NCI-H526 (cell line): ENCODE measurements around the gene TRIM51.
"Not testable (repeated sequence)": the region's sequence is repeated elsewhere in the genome, so short reads cannot be mapped to it uniquely, and the experiment has no call there.

Experiments used
- DNase-seq, 2 experiments: peaks; one replicate each; lab custom pipeline; 2025; lab: John Stamatoyannopoulos, UW

Gene TRIM51, protein sequence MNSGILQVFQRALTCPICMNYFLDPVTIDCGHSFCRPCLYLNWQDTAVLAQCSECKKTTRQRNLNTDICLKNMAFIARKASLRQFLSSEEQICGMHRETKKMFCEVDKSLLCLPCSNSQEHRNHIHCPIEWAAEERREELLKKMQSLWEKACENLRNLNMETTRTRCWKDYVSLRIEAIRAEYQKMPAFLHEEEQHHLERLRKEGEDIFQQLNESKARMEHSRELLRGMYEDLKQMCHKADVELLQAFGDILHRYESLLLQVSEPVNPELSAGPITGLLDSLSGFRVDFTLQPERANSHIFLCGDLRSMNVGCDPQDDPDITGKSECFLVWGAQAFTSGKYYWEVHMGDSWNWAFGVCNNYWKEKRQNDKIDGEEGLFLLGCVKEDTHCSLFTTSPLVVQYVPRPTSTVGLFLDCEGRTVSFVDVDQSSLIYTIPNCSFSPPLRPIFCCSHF

DNA sequence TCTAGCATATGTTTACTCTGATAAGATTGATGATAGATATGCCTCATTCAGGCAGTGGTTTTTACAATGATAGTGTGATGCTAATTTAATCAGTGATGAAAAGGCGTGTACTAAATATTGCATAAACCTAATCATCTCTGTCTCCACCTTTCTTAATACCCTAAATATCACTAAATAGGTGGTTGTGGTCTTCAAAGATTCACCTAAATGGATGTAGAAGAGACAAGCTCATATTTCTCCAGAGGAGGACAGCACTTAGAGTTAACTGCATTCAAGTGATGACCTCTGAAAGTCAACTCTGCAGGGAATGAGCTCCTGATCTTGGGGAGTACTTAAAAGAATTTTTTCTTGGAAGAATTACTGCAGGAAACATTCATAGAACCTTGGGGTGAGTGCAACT, at the start of gene TRIM51:
Gene TRIM51, plus strand, starts transcription at position 301 of the 400 bp plus-strand sequence. CDS start 2,132 bp downstream, outside the sequence.
- not testable (repeated sequence) for DNase-seq

DNA sequence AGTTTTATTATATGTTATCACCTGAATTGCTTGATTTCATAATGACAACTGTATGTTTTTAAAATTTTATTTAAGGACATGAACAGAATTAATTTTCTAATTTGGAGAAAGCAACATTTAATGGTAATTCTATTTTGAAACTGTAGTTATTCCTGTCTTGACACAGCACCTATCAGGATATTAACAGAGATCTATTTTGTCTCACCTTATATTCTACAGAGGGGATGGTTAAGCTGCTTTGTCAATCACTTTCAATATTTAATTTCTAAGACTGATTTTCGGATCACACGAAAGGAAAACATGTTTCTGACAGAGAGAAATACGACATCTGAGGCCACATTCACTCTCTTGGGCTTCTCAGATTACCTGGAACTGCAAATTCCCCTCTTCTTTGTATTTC, 44.6 kb upstream of the TRIM51 start, which contains the start of gene OR5D16:
Gene OR5D16, plus strand, starts transcription at position 301 of the 400 bp plus-strand sequence. Its CDS starts 0 bp downstream, at position 301.
- no peak for DNase-seq

GRCh38 chr11:55847453-55847852, 35.6 kb upstream of the TRIM51 start:
- no peak for DNase-seq

DNA sequence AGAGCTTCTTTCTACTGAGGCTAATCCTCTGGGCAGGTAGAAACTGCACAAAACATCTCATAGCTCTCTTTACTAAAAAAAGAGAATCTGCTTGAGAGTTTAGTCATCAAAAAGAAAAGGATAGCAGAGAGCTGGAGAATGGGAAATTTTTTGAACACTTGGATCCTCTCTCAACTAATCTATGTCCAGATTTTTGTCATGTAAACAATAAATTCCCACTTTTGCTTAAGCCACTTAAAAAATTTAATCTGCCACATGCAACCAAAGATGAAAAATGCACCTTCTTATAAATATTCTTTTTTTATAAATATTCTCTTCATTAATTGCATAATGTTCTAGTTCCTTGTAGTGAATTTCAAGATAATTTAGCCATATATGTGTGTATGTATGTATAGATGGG, 34.1 kb upstream of the TRIM51 start:
- no peak for DNase-seq

GRCh38 chr11:55852141-55852540, 31.0 kb upstream of the TRIM51 start:
- no peak for DNase-seq

DNA sequence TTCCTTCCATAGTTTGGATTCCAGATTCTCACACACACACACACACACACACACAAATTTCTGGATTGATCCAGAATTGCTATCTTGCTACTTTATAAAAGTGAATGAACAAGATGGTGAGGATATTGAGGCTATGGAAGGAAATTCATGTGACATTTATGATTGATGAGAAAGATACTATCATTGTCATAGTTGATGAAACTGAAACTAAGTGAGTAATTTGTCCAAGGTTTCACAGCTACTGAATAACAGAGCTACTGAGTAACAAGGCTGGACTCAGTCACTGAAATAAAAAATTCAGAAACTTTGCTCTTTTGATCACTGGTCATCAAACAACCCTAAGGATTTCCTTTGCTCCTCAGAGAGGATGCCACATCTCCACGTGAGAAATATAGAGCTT, 28.4 kb upstream of the TRIM51 start:
- no peak for DNase-seq

DNA sequence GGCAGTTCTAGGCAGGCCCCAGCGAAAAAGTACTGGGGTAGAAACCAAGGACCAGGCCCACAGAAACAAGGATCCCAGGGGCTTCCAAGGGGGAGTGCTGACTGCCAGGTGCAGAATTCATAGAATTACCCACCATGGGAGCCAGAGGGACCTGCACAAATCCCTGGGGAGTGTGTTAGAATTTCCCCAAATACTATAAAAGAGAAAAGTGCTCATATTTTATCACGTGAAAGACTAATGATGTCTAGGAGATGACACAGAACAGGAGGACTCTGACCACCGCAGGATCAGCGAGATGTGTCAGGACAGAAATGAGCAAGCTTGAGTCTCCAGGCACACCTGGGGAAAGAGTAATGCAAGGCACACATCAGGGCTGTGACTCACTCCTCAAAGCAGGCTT, 15.7 kb upstream of the TRIM51 start:
- DNase-seq, result not testable (repeated sequence)

DNA sequence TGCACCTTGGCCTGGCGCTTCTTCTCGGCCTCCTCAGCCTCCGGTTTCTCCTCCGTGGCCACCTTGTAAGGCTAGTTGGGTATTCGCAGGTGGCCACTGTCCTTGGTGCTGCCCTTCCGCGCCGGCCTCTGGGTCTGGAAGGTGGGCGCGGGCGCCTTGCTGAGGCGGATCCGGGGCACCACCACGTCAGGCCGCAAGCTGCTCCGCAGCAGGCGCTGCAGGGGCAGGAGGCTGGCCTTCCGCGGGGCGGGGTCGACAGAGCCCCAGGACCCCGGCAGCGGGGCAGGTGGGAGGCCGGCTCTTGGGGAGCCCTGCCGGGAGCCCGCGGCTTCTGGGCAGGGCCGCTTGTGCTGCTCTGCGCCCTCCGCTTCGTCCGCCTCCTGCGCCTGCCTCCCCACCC, 10.4 kb upstream of the TRIM51 start:
- not testable (repeated sequence) for DNase-seq

GRCh38 chr11:55873146-55873545, 10.0 kb upstream of the TRIM51 start:
- not testable (repeated sequence) for DNase-seq

- DNase-seq, result not testable (repeated sequence)
Measured at GRCh38 chr11:55884995-55885394, 1.9 kb downstream of the TRIM51 start.

DNA sequence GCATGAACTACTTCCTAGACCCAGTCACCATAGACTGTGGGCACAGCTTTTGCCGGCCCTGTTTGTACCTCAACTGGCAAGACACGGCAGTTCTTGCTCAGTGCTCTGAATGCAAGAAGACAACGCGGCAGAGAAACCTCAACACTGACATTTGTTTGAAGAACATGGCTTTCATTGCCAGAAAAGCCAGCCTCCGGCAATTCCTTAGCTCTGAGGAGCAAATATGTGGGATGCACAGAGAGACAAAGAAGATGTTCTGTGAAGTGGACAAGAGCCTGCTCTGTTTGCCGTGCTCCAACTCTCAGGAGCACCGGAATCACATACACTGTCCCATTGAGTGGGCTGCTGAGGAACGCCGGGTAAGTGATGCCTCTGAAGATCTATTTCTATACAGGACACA, 2.4 kb downstream of the TRIM51 start:
- not testable (repeated sequence) for DNase-seq

GRCh38 chr11:55895216-55895615, 12.1 kb downstream of the TRIM51 start:
- DNase-seq, result no peak

- DNase-seq, result no peak
Measured at GRCh38 chr11:55902308-55902707, 19.2 kb downstream of the TRIM51 start.

DNA sequence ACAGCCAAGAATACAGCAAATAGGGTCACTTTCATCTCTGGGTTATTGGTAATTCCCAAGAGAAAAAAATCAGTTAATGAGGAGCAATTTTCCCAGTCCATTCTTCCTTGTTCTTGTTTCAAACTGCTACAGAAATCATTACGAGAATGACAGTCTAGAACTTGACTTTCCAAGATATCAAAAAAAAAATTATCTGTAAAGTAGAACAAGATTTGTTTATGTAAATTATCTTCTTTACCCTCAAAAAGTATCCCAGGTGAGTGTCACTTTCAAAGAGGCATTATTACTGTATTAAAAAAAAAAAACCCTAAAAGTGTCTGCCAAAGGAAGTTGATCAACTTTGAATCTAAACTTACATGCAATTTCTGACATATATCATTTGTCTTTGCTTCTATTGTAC, 31.4 kb downstream of the TRIM51 start, which contains the start of gene OR5W2:
Gene OR5W2, minus strand, starts transcription at position 101 of the 400 bp plus-strand sequence. Its CDS starts 0 bp downstream, at position 101.
- DNase-seq, result no peak

DNA sequence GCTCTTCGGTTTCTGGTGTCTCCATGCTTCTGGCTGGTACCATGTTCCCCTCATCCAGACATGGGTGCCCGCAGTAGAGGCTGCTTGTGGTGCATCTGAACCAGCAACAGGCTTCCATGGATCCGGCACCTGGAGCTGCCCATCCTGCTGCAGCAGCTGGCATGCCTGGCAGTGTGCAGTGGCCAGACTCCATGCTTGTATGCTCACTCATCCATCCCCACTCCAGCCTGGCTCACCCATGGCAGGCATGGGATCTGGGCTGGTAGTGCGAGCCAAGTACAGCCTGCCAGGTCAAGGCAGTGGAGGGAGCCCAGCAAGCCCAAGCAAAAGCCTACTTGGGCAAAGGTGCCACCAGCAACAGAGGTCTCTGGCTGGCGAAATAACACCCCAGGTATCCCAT, 37.4 kb downstream of the TRIM51 start:
- DNase-seq, result no peak

- no peak for DNase-seq
Measured at GRCh38 chr11:55936300-55936699, 53.2 kb downstream of the TRIM51 start, which contains the start of gene OR5I1. Gene OR5I1 (minus strand): TSS chr11:55936400. CDS start chr11:55936400, 0 bp downstream.
